ENCODE measurements around the gene CKS1B.

- no peak for TF ChIP-seq RORB (CRISPR knock-in tag; IDR thresholded peaks at IDR 0.05)
- TF ChIP-seq SP1 (CRISPR knock-in tag; conservative IDR thresholded peaks at IDR 0.05), result no peak
- no peak for TF ChIP-seq CTCF (IDR thresholded peaks at IDR 0.05)
- no peak for TF ChIP-seq CREB1 (CRISPR knock-in tag; IDR thresholded peaks at IDR 0.05)
- TF ChIP-seq ZBTB43 (CRISPR knock-in tag; IDR thresholded peaks at IDR 0.05), result no peak
- no peak for TF ChIP-seq FOXJ3 (CRISPR knock-in tag; IDR thresholded peaks at IDR 0.05; ENCODE audit: borderline replicate concordance)
- TF ChIP-seq ZNF138 (CRISPR knock-in tag; conservative IDR thresholded peaks at IDR 0.05), result no peak
- no peak for TF ChIP-seq FOXK1 (CRISPR knock-in tag; IDR thresholded peaks at IDR 0.05)
- TF ChIP-seq RELA (CRISPR knock-in tag; IDR thresholded peaks at IDR 0.05; ENCODE audit: borderline replicate concordance), result no peak
- TF ChIP-seq ATF6 (CRISPR knock-in tag; IDR thresholded peaks at IDR 0.05), result no peak
- TF ChIP-seq CBFB (CRISPR knock-in tag; IDR thresholded peaks at IDR 0.05; ENCODE audit: low read depth), result no peak
- no peak for TF ChIP-seq HMGXB4 (CRISPR knock-in tag; IDR thresholded peaks at IDR 0.05)
- no peak for TF ChIP-seq ATF3 (CRISPR knock-in tag; conservative IDR thresholded peaks at IDR 0.05)
- no peak for TF ChIP-seq NFE2L1 (CRISPR knock-in tag; IDR thresholded peaks at IDR 0.05)
Measured at GRCh38 chr1:155001425-155001674, 26.9 kb downstream of the CKS1B start.
